Activated gamma-delta T cell treated with anti-CD3 and anti-CD28 coated beads, Interleukin-2, amount 50 U/mL, for 16 hours (primary cell): ENCODE measurements around the gene BRICD5.
"Not testable (repeated sequence)": the region's sequence is repeated elsewhere in the genome, so short reads cannot be mapped to it uniquely, and the experiment has no call there.

Experiments used
- DNase-seq: peaks from one replicate; pipeline ENCODE4 v3.0.0-alpha.2; 2020; ENCODE audit warnings: low read depth

Gene BRICD5

GRCh38 chr16:2210386-2211365, at the start of gene BRICD5:
TSS of gene BRICD5 (minus strand) at chr16:2210863. CDS start at chr16:2210833, 30 bp downstream.
- DNase-seq = no peak

- DNase-seq = no peak
Measured at GRCh38 chr16:2260250-2260649, 49.6 kb upstream of the BRICD5 start.

DNA sequence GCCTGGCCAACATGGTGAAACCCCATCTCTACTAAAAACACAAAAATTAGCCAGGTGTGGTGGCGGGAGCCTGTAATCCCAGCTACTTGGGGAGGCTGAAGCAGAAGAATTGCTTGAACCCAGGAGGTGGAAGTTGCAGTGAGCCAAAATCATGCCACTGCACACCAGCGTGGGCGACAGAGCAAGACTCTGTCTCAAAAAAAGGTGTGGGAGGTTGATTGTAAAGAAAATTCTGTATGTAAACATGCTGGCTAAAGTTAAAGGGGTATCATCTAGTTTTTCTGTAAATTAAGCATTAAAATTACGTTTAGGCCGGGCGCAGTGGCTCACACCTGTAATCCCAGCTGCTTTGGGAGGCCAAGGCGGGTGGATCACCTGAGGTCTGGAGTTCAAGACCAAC, 47.9 kb upstream of the BRICD5 start:
- DNase-seq = not testable (repeated sequence)

DNA sequence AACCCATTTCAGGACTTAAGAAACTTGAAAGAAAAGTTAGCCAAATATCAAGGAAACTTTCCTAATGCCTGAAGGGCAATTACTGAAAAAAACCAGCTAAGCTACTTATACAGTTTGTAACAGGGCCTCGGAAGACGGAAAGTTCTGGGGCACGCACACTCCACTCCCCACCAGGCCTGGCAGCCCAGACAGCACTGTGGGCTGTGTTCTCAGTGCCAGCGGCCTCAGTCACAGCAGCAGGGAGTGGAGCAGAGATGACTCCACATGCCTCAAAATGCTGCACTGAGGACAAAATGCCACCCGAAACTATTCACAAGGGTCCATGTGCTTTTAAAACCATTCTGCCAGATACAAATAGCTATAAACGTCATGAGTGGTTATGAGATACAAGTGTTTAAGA, 47.1 kb upstream of the BRICD5 start:
- DNase-seq = no peak

- no peak for DNase-seq
Measured at GRCh38 chr16:2256531-2257140, 46.0 kb upstream of the BRICD5 start.

GRCh38 chr16:2253293-2253692, 42.6 kb upstream of the BRICD5 start:
- DNase-seq = no peak

DNA sequence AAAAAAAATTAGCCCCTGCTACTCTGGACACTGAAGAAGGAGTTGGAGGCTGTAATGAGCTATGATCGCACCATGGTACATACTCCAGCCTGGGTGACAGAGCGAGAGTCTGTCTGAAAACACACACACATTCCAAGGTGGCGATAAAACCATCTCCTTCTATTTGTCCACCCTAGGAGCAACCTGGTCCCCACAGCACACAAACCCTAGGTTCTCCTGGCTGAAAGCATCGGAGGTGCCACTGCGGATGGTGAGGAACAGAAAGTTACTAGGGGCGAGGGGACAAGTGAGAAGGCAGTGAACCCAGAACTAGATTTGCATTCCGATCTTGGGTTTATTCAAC, 42.1 kb upstream of the BRICD5 start:
- no peak for DNase-seq

GRCh38 chr16:2251296-2252111, 40.8 kb upstream of the BRICD5 start, which contains the start of gene ECI1:
TSS of gene ECI1 (minus strand) at chr16:2251587. CDS start at chr16:2251566, 21 bp downstream.
- peak; percentile 68 for DNase-seq

- DNase-seq = no peak
Measured at GRCh38 chr16:2250652-2251295, 40.1 kb upstream of the BRICD5 start.

DNA sequence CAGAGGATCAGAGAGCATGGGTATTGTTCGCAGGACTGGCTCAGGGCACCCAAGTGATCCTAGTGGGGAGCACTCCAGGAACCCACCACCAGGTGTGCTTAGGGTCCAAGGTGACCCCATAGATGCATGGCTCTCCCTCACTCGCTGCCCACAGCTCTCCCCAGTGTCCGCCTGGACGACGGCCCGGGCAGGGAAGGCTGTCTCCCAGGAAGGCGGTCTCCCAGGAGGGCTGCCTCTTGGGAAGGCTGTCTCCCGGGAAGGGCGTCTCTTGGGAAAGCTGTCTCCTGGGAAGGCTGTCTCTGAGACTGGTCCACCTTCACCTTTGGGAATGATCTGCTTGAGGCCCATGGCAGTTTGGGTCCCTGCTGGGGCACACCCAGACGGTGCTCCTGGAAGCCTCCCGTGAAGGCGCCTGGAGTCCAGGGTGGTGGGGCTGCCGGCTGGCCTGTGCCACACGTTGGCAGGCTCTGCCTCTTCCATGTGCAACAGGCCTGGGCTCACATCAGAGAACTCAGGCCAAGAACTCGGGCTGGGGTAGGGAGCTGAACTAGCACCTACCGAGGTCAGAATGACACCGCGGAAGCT, 35.7 kb upstream of the BRICD5 start:
- no peak for DNase-seq

- DNase-seq = no peak
Measured at GRCh38 chr16:2244926-2245795, 34.5 kb upstream of the BRICD5 start.

DNA sequence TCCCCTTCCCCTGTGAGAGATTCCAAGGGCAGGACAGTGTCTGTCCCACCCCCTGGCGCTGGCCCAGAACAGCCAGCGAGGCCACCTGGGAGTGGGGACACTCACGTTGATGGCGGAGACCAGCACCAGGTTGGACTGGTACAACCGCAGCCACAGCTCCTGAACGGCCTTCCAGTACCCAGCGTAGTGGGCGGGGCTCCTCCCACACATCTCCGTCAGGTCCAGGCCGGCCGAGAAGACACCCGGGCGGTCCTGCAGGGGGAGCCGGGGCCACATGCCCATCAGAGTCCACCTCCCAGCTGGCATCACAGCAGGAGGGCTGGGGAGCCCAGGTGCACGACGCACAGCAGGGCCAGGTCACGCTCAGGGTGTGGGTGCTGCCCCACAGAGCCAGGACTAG, 33.6 kb upstream of the BRICD5 start:
- no peak for DNase-seq

- no peak for DNase-seq
Measured at GRCh38 chr16:2243781-2244180, 33.1 kb upstream of the BRICD5 start.

DNA sequence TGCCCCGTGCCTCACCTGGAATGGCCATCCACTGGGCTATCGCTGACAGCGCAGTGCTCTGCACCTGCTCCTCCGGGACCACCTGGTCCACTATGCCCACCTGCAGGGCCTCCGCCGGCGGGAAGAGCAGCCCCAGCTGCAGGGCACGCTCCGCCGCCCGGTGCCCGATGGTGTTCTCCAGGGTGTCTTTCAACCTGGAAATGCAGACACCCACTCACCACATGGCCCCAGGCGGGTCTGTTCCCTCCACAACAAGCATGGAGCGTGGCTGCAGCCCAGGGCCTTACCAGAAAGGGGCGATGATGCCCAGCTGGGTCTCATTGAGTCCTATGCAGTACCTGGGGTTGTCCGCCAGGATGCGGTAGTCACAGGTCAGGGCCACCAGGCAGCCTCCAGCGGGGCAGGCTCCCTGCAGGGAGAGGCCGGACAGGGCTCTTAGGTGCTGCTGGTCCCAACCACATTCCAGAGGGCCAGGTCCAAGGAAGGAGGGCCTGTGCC, 32.4 kb upstream of the BRICD5 start:
- no peak for DNase-seq

DNA sequence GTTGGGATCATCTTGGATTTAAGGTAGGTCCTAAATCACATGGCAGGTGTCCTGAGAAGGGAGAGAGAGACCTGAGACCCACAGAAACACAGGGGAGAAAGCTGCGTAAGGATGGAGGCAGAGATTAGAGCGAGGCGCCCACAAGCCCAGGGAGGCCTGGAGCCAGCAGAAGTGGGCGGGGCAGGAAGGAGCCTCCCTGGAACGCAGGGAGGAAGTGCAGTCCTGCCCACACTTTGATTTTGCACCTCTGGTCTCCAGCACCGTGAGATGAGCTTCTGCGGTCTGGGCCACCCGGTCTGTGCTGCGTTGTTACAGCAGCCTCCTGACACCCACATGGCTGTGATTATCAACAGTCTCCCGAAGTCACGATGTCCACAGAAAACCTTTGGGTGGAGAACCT, 31.9 kb upstream of the BRICD5 start:
- no peak for DNase-seq

- not testable (repeated sequence) for DNase-seq
Measured at GRCh38 chr16:2240331-2240730, 29.7 kb upstream of the BRICD5 start.

GRCh38 chr16:2238838-2239675, 28.4 kb upstream of the BRICD5 start:
- no peak for DNase-seq

GRCh38 chr16:2238150-2238837, 27.6 kb upstream of the BRICD5 start:
- DNase-seq = no peak
